Islet of Langerhans (tissue), 1 donor: ENCODE measurements around the gene SGPL1.

ENCODE experiments used
- FAIRE-seq: peaks from one replicate; lab custom pipeline; 2011; peaks lifted over from hg19 to GRCh38; lab: Jason Lieb, UNC

SGPL1 gene

GRCh38 chr10:70925377-70926225 lies 109.9 kb downstream of the SGPL1 start:
- FAIRE-seq, result no peak

GRCh38 chr10:70926226-70927000 lies 110.7 kb downstream of the SGPL1 start:
- no peak for FAIRE-seq

- no peak for FAIRE-seq
Measured at GRCh38 chr10:70927189-70927943, 111.6 kb downstream of the SGPL1 start.

DNA sequence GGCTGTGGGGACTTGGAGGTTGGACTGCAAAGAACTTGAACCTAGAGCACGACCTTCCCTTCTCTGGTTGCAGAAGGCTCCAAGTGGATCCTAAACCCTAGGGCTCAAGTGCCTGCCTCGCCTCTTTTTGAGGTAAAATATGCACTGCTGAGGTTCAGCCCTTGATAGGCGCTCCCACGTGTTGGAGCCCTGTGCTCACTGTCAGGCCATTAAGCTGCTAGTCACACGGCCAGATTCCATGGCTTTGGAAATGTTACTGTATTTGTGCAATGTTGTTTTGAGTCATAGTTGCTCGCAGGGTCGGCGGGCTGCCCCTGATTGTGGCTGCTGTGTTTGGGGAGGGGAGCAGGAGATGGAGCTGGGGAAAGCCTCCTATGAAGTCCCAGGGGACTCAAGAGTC lies 112.4 kb downstream of the SGPL1 start:
- no peak for FAIRE-seq

DNA sequence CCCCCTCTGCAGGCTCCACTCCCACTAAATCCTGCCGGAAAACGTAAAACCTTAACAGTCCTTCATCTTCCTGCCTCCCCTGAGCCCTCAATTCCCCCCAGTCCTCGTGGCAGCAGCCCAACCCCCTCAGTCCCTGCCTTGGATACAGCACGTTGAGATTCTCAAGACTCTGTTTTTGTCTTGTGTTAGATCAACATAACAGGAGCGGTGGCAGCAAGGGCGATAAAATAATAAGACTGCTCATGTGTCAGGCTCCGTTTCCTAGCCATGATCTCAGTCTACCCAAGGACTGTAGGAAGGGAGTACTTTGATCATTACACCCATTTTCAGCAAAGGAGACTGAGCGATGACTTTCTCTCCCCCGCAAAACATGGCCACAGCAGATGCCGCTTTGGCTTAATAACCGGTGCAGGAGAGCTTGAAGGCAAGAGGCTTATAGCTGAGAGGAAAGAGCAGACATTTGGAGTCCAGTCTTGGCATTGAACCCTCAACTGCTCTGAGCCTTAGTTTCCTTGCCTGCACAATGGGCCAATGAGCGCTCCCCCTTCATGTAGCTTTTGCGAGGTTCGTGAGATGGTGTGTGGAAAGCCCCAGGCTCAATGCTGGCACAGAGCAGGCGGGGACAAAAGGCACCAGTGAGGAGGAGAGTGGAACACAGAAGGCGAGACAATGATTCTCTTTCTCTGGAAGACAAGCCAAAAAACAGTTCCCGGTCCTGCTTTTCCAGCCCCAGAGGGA lies 114.7 kb downstream of the SGPL1 start:
- no peak for FAIRE-seq
